Ishikawa (cell line): ENCODE measurements around the gene CMTM5.

Source experiments
- CEBPB ChIP-seq: IDR thresholded peaks from 2 replicates; pipeline ENCODE4 v1.6.1; 2012
- CREB1 ChIP-seq: IDR thresholded peaks from 2 replicates; pipeline ENCODE4 v1.6.1; 2012; ENCODE audit warnings: low read depth
- EGR1 ChIP-seq: IDR thresholded peaks from 2 replicates; pipeline ENCODE4 v1.6.1; 2012
- RAD21 ChIP-seq: IDR thresholded peaks from 2 replicates; pipeline ENCODE4 v1.6.1; 2012; ENCODE audit warnings: low read depth
- TAF1 ChIP-seq: IDR thresholded peaks from 2 replicates; pipeline ENCODE4 v1.6.1; 2012; ENCODE audit warnings: low read depth, mild to moderate bottlenecking
- TCF12 ChIP-seq: IDR thresholded peaks from 2 replicates; pipeline ENCODE4 v1.6.1; 2012; ENCODE audit warnings: low read depth
- YY1 ChIP-seq: IDR thresholded peaks from 2 replicates; pipeline ENCODE4 v1.6.1; 2012; ENCODE audit warnings: low read depth
- TF ChIP-seq, protein P1 (sequence below): IDR thresholded peaks from 2 replicates; pipeline ENCODE4 v1.6.1; 2012; ENCODE audit warnings: low read depth, mild to moderate bottlenecking

DNA sequence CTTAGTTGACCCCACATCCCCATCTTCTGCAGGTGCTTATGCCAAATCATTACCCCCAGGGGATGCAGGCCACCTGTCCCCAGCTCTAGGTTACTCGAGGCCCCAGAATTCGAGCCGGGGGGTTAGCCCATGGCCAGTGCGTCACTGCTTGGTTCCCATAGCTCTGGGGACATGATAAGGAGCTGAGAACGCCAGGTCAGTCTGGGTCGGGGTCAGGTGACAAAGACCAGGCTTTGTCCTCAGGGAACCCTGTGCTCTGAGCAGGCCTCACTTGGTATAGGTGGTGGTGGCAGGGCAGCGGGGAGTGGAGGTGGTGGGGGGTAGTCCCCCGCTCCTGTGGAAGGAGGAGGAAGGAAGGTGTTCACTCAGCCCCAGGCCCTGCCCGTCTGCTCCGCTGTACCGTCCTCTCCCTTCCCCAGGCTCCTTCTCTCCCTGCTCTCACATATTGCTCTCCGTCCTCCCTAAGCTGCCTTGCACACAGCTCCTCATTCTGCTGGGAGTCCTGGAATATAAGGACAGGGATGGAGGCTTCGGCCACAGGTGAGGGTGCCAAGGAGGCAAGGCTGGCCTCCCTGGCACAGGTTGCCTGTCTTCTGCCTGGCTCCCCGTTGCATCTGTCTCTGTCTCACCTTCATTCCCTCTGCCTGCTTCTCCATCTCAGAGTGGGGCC lies 33.3 kb downstream of the CMTM5 start:
- TF ChIP-seq CREB1 (no peak), EGR1 (no peak), RAD21 (no peak), YY1 (no peak), TCF12 (no peak), CEBPB (no peak), TAF1 (no peak)
- TF ChIP-seq, protein P1, sequence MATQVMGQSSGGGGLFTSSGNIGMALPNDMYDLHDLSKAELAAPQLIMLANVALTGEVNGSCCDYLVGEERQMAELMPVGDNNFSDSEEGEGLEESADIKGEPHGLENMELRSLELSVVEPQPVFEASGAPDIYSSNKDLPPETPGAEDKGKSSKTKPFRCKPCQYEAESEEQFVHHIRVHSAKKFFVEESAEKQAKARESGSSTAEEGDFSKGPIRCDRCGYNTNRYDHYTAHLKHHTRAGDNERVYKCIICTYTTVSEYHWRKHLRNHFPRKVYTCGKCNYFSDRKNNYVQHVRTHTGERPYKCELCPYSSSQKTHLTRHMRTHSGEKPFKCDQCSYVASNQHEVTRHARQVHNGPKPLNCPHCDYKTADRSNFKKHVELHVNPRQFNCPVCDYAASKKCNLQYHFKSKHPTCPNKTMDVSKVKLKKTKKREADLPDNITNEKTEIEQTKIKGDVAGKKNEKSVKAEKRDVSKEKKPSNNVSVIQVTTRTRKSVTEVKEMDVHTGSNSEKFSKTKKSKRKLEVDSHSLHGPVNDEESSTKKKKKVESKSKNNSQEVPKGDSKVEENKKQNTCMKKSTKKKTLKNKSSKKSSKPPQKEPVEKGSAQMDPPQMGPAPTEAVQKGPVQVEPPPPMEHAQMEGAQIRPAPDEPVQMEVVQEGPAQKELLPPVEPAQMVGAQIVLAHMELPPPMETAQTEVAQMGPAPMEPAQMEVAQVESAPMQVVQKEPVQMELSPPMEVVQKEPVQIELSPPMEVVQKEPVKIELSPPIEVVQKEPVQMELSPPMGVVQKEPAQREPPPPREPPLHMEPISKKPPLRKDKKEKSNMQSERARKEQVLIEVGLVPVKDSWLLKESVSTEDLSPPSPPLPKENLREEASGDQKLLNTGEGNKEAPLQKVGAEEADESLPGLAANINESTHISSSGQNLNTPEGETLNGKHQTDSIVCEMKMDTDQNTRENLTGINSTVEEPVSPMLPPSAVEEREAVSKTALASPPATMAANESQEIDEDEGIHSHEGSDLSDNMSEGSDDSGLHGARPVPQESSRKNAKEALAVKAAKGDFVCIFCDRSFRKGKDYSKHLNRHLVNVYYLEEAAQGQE = no peak
